GM12873 (cell line): ENCODE data around the gene RAB31.

Experiments
- CTCF ChIP-seq: IDR thresholded peaks from 2 replicates; pipeline ENCODE4 v1.5.1; 2012; ENCODE audit warnings: low read depth, mild to moderate bottlenecking, moderate library complexity, low read length, control low read depth; ENCODE audit not compliant: insufficient read depth; ENCODE audit errors: missing control alignments

Gene RAB31

GRCh38 chr18:9704233-9705118 is 3.6 kb upstream of the RAB31 start:
- TF ChIP-seq CTCF: no peak

DNA sequence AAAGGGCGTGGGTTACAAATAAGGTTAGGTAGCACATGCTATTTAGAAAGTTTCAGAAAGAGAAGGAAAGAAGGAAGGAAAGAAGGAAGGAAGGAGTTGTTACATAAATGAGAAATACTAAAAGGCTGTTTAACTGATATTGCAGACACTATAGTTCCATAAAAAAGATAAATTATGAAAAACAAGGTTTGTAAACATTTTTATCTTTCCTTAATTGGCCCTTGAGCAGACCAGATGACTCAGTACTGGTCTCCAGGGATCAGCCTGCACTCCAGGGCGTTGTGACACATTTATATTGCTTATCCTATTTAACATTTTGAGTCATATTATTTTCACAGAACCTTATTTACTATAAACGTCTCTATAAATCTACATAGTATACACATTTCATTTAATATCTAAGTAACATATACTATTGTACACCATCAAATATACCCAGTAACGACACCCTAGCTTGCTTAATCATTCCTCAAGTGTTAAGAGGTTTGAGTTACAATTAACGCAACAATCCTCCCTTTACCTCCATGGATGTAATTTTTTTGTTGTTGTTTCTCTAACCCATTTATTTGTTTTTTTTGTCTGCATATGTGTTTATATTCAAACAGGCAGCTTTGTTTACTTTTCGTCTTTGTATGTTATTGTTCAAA is 2.8 kb upstream of the RAB31 start:
- no peak for TF ChIP-seq CTCF

- no peak for TF ChIP-seq CTCF
Measured at GRCh38 chr18:9706081-9706935, 1.8 kb upstream of the RAB31 start.

- TF ChIP-seq CTCF: no peak
Measured at GRCh38 chr18:9707381-9708056, 582 bp upstream of the RAB31 start.

- no peak for TF ChIP-seq CTCF
Measured at GRCh38 chr18:9708434-9709303, 568 bp downstream of the RAB31 start.

GRCh38 chr18:9709304-9709877 is 1.3 kb downstream of the RAB31 start:
- TF ChIP-seq CTCF: no peak
